Measurements from ENCODE around the gene CHN2.

The CHN2 gene

DNA sequence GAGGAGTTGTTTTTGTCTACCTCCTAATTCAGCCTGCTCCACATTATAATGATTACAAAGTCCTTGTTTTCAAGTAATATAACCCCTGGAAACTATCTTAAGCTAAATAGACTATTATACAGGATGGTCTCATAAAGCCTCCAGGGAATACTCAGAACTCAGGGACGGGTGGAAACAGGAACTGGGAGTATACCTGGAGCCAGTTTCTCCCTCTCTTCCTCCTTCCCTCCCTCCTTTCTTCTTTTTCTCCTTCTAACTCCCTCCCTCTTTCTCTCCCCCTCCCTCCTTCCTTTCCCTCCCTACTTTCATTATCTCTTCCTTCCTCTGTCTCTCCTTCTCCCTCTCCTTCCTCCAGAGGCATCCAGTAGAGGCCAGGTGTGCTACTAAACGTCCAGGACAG is 292.8 kb downstream of the CHN2 start:
- TF ChIP-seq, protein P1, sequence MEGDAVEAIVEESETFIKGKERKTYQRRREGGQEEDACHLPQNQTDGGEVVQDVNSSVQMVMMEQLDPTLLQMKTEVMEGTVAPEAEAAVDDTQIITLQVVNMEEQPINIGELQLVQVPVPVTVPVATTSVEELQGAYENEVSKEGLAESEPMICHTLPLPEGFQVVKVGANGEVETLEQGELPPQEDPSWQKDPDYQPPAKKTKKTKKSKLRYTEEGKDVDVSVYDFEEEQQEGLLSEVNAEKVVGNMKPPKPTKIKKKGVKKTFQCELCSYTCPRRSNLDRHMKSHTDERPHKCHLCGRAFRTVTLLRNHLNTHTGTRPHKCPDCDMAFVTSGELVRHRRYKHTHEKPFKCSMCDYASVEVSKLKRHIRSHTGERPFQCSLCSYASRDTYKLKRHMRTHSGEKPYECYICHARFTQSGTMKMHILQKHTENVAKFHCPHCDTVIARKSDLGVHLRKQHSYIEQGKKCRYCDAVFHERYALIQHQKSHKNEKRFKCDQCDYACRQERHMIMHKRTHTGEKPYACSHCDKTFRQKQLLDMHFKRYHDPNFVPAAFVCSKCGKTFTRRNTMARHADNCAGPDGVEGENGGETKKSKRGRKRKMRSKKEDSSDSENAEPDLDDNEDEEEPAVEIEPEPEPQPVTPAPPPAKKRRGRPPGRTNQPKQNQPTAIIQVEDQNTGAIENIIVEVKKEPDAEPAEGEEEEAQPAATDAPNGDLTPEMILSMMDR (conservative IDR thresholded peaks at IDR 0.05) = no peak
- no peak overlapping the region for H3K27ac ChIP-seq

GRCh38 chr7:29488203-29488970 is 293.8 kb downstream of the CHN2 start:
- no peak overlapping the region for H3K27ac ChIP-seq
- TF ChIP-seq, protein P1 (conservative IDR thresholded peaks at IDR 0.05) = no peak

- no peak overlapping the region for H3K27ac ChIP-seq
- TF ChIP-seq, protein P1 (conservative IDR thresholded peaks at IDR 0.05) = no peak
Measured at GRCh38 chr7:29488977-29489376, 294.4 kb downstream of the CHN2 start.

DNA sequence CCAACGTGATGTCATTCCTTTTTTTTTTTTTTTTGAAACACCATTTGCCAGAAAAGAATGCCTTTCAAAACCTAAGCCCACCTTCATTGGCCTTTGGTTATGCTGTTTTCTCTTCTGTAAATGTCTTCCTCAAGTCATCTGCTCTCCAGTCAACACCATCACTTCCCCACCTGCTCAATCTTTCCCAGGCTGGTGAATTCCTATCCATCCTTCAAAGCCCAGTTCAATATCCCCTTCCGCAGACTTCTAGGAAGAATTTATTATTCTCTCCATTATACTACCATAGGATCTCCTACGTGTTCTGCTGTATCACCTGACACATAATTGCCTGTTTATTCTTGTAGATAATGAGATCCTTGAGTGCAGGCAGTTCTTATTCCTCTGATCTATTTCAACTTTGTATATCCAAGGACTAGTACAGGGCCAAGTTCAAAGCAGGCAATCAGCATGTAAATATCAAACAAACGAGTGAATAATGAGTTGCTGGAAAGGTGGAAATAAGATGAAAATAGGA is 295.6 kb downstream of the CHN2 start:
- H3K27ac ChIP-seq = no peak overlapping the region
- TF ChIP-seq, protein P1 (conservative IDR thresholded peaks at IDR 0.05) = no peak

GRCh38 chr7:29494350-29494749 is 299.8 kb downstream of the CHN2 start:
- TF ChIP-seq, protein P1 (conservative IDR thresholded peaks at IDR 0.05) = no peak
- no peak overlapping the region for H3K27ac ChIP-seq

- TF ChIP-seq, protein P1 (conservative IDR thresholded peaks at IDR 0.05) = no peak
- no peak overlapping the region for H3K27ac ChIP-seq
Measured at GRCh38 chr7:29495653-29496052, 301.1 kb downstream of the CHN2 start.

- TF ChIP-seq, protein P1 (conservative IDR thresholded peaks at IDR 0.05) = no peak
Measured at GRCh38 chr7:29496355-29497020, 301.9 kb downstream of the CHN2 start.

More at GRCh38 chr7:29496355-29497020, 301.9 kb downstream of the CHN2 start:
- H3K27ac ChIP-seq = no peak overlapping the region

All from VCaP (cell line).